Measurements from ENCODE around the gene CPNE7. TPM values are rescaled to one million over a fixed set of nuclear protein-coding genes. Genes with fewer than 3 reads are reported as not detected.

CPNE7 gene
- total and polyA plus RNA-seq, 2 donors (not counting 1 experiment from before 2014, with no cell fraction given), result 10.2 to 53.0 TPM

DNA sequence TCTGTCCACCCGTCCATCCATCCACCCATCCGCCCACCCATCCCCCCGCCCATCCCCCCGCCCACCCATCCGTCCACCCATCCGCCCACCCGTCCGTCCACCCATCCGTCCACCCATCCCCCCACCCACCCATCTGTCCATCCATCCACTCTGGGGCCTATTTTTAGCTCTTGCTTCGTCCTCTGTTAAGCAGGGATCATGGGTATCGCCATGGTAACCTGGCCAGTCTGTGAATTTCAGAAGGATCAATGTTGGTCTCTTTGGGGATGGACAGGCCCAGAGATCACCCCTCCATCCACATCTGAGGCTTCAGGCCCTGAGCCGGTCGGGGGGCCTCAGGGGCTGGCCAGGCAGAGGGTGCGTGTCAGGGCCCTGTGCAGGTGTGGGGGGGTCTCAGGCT is 22.6 kb downstream of the CPNE7 start:
- TF ChIP-seq EZH2 (IDR thresholded peaks at IDR 0.05; ENCODE audit: low read length, missing control alignments), result no peak
- TF ChIP-seq, protein P1, sequence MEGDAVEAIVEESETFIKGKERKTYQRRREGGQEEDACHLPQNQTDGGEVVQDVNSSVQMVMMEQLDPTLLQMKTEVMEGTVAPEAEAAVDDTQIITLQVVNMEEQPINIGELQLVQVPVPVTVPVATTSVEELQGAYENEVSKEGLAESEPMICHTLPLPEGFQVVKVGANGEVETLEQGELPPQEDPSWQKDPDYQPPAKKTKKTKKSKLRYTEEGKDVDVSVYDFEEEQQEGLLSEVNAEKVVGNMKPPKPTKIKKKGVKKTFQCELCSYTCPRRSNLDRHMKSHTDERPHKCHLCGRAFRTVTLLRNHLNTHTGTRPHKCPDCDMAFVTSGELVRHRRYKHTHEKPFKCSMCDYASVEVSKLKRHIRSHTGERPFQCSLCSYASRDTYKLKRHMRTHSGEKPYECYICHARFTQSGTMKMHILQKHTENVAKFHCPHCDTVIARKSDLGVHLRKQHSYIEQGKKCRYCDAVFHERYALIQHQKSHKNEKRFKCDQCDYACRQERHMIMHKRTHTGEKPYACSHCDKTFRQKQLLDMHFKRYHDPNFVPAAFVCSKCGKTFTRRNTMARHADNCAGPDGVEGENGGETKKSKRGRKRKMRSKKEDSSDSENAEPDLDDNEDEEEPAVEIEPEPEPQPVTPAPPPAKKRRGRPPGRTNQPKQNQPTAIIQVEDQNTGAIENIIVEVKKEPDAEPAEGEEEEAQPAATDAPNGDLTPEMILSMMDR (conservative IDR thresholded peaks at IDR 0.05 in 1 of 2, IDR thresholded peaks at IDR 0.05 in 1 of 2; ENCODE audit: low read depth in 1 of 2, low read length in 2 of 2), result no peak
- peaks cover 3% of the 10 kb centered on the region for H3K36me3 ChIP-seq (ENCODE audit: control insufficient read depth, insufficient read depth, low read length)
- H3K4me1 ChIP-seq (ENCODE audit: control insufficient read depth, extremely low read depth, insufficient read depth, low read length), result peaks cover 12% of the 10 kb centered on the region
- no peaks in the 10 kb centered on the region for H3K27me3 ChIP-seq (ENCODE audit: control insufficient read depth, insufficient read depth, low read length)
- H3K79me2 ChIP-seq (ENCODE audit: control insufficient read depth, insufficient read depth, low read length), result no peaks in the 10 kb centered on the region
- no peak overlapping the region for H3K9ac ChIP-seq (ENCODE audit: insufficient read depth, low read length)
- H3K4me3 ChIP-seq (replicated peaks in 1 of 4; ENCODE audit: control extremely low read depth in 1 of 4, insufficient read depth in 1 of 4, low read depth in 3 of 4, low read length in 4 of 4), result no peak overlapping the region
- H3K4me2 ChIP-seq (ENCODE audit: extremely low read depth, insufficient read depth, low read length), result no peak overlapping the region
- H2AFZ ChIP-seq (ENCODE audit: low read length), result no peak overlapping the region
- H3K27ac ChIP-seq (ENCODE audit: insufficient read depth, low read length), result no peak overlapping the region
- H3K9me3 ChIP-seq (ENCODE audit: control insufficient read depth, insufficient read depth, low read depth, low read length), result no peaks in the 10 kb centered on the region
- peak in 1 of 2 donors; percentile 57 for DNase-seq (ENCODE audit: low read depth in 2 of 2)
- no peaks in the 10 kb centered on the region for H4K20me1 ChIP-seq (ENCODE audit: control insufficient read depth, extremely low read depth, insufficient read depth, low read length)

- no peak overlapping the region for H3K4me3 ChIP-seq (replicated peaks in 1 of 4; ENCODE audit: control extremely low read depth in 1 of 4, insufficient read depth in 1 of 4, low read depth in 3 of 4, low read length in 4 of 4)
- peaks cover 12% of the 10 kb centered on the region for H3K4me1 ChIP-seq (ENCODE audit: control insufficient read depth, extremely low read depth, insufficient read depth, low read length)
- peaks cover 3% of the 10 kb centered on the region for H3K36me3 ChIP-seq (ENCODE audit: control insufficient read depth, insufficient read depth, low read length)
- no peak overlapping the region for H3K27ac ChIP-seq (ENCODE audit: insufficient read depth, low read length)
- DNase-seq (ENCODE audit: low read depth in 2 of 2), result no peak
- H2AFZ ChIP-seq (ENCODE audit: low read length), result no peak overlapping the region
- H3K79me2 ChIP-seq (ENCODE audit: control insufficient read depth, insufficient read depth, low read length), result no peaks in the 10 kb centered on the region
- no peak overlapping the region for H3K9ac ChIP-seq (ENCODE audit: insufficient read depth, low read length)
- H3K4me2 ChIP-seq (ENCODE audit: extremely low read depth, insufficient read depth, low read length), result no peak overlapping the region
- no peaks in the 10 kb centered on the region for H3K27me3 ChIP-seq (ENCODE audit: control insufficient read depth, insufficient read depth, low read length)
- no peaks in the 10 kb centered on the region for H4K20me1 ChIP-seq (ENCODE audit: control insufficient read depth, extremely low read depth, insufficient read depth, low read length)
- no peaks in the 10 kb centered on the region for H3K9me3 ChIP-seq (ENCODE audit: control insufficient read depth, insufficient read depth, low read depth, low read length)
- TF ChIP-seq, protein P1 (conservative IDR thresholded peaks at IDR 0.05 in 1 of 2, IDR thresholded peaks at IDR 0.05 in 1 of 2; ENCODE audit: low read depth in 1 of 2, low read length in 2 of 2), result peak in 1 of 2 donors; percentile 30
- TF ChIP-seq EZH2 (IDR thresholded peaks at IDR 0.05; ENCODE audit: low read length, missing control alignments), result no peak
Measured at GRCh38 chr16:89599451-89599858, 23.9 kb downstream of the CPNE7 start.

DNA sequence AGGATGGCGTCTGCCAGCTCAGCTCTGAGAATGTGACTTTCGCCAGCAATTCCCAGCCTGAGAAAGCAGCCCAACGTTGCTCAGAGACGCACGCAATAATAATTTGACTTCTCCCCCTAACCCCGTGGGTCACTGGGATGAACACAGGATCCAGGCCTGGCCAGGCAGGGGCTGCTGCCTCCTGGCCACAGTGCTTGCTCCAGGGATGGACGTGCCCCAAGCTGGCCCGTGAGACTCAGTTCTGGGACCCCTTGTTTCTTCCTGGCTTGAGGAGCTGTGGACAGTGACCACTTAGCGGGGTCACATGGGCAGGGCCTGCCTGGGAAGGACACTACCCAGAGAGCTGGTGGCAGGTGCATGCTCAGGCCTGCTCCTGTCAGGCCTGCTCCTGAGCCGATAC is 24.3 kb downstream of the CPNE7 start:
- Histone ChIP-seq H3K27me3 (ENCODE audit: control insufficient read depth, insufficient read depth, low read length) (no peaks in the 10 kb centered on the region), H4K20me1 (ENCODE audit: control insufficient read depth, extremely low read depth, insufficient read depth, low read length) (no peaks in the 10 kb centered on the region), H3K9me3 (ENCODE audit: control insufficient read depth, insufficient read depth, low read depth, low read length) (no peaks in the 10 kb centered on the region), H3K79me2 (ENCODE audit: control insufficient read depth, insufficient read depth, low read length) (no peaks in the 10 kb centered on the region), H2AFZ (ENCODE audit: low read length) (no peak overlapping the region), H3K4me2 (ENCODE audit: extremely low read depth, insufficient read depth, low read length) (no peak overlapping the region), H3K9ac (ENCODE audit: insufficient read depth, low read length) (no peak overlapping the region), H3K4me1 (ENCODE audit: control insufficient read depth, extremely low read depth, insufficient read depth, low read length) (peaks cover 12% of the 10 kb centered on the region), H3K27ac (ENCODE audit: insufficient read depth, low read length) (no peak overlapping the region), H3K36me3 (ENCODE audit: control insufficient read depth, insufficient read depth, low read length) (peaks cover 3% of the 10 kb centered on the region), H3K4me3 (replicated peaks in 1 of 4; ENCODE audit: control extremely low read depth in 1 of 4, insufficient read depth in 1 of 4, low read depth in 3 of 4, low read length in 4 of 4) (no peak overlapping the region)
- no peak for DNase-seq (ENCODE audit: low read depth in 2 of 2)
- TF ChIP-seq, protein P1 (conservative IDR thresholded peaks at IDR 0.05 in 1 of 2, IDR thresholded peaks at IDR 0.05 in 1 of 2; ENCODE audit: low read depth in 1 of 2, low read length in 2 of 2), result no peak
- no peak for TF ChIP-seq EZH2 (IDR thresholded peaks at IDR 0.05; ENCODE audit: low read length, missing control alignments)
